H1 (cell line): ENCODE results near the gene UBN1. TPM values are rescaled to one million over a fixed set of nuclear protein-coding genes. Genes with fewer than 3 reads are reported as not detected.

Experiments used
- KDM1A ChIP-seq: fragments of 200-600, 300-600 bp; sonication (generic); IDR thresholded peaks from 2 replicates; pipeline ENCODE4 v1.7.1; 2016; ENCODE audit warnings: mild to moderate bottlenecking, low read length, borderline replicate concordance
- NANOG ChIP-seq: IDR thresholded peaks from 2 replicates; pipeline ENCODE4 v1.6.1; 2011; ENCODE audit warnings: low read length, low read depth, mild to moderate bottlenecking, inconsistent platforms; ENCODE audit not compliant: insufficient read depth, poor library complexity, severe bottlenecking
- polyA plus RNA-seq, 7 experiments: library from polyadenylated mRNA; depleted of rRNA in 3 of 7; stranded (reverse) in 5 of 7; unstranded in 2 of 7; fragments of >200 nt in 5 of 7; fragments of 200-250 nt in 2 of 7; gene quantifications; 1 replicate in 5 of 7; 2 replicates in 1 of 7; 4 replicates in 1 of 7; pipeline versions ENCODE4 v1.2.1 to v1.2.3, GENCODE V29; 2011 to 2013; ENCODE audit warnings: missing spikeins in 2 of 7, mixed read lengths in 2 of 7
- total RNA-seq: library from RNA; stranded (reverse); fragmentation: NEBNext Ultra II Directional; extraction: Animal tissue kit (Norgen Biotek cat#: 25700); gene quantifications from 2 replicates; pipeline ENCODE4 v1.2.1, GENCODE V29; 2021

The UBN1 gene
- total and polyA plus RNA-seq, 2 of the 8 experiments (the other 6 are each of a cell fraction or from before 2014, with no cell fraction given) = 16.2 to 37.0 TPM

DNA sequence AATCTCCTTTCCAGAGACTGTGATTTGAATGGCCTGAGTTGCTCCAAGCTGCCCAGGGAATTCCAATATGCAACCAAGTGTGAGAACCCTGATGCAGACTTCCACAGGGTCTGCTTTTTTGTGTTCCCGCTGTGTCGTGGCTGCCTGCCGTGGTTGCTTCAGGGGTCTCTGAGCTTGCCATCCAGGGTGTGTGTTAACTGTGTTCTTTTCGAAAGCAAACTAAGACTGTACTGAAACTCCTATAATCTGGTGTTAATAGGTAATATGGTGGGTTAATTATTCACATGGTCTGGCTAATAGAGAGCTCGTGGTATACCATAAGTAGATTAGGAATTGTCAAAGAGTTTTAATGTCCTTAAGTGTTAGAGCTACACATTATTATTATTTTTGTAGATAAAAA, 20.7 kb downstream of the UBN1 start (continued):
- TF ChIP-seq KDM1A = no peak
- no peak for TF ChIP-seq NANOG
